NK-92 treated with Interleukin-12 subunit alpha and Interleukin-12 subunit beta, amount 100 ng/mL, for 24 hours (cell line): ENCODE data around the gene OGA.
A peak's percentile ranks its signal among the peaks of the same experiment; 100 is the strongest.

Source experiments
- DNase-seq: peaks from one replicate; lab custom pipeline; 2025; lab: John Stamatoyannopoulos, UW

OGA gene

GRCh38 chr10:101835362-101835761, 17.1 kb upstream of the OGA start:
- no peak for DNase-seq

DNA sequence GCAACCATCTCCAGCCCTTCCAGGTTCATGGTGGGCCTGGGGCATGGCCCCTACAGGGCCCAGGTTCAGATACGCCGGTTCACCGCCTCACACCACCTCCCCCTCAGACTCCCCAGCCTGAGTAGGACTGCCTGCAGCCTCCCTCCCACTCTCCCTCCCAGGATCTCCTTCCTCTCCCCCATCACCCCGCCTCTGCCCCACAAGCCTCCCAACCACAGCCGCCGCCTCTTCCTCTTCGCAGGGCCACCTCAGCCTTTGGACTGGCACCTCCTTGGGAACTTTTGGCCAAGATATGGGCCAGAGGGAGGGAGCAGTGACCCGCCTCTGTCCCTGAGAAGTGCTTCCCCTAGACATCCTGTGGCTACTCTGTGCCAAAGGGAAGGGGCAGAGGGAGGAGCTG, 16.1 kb upstream of the OGA start:
- no peak for DNase-seq

- DNase-seq = no peak
Measured at GRCh38 chr10:101833466-101833865, 15.2 kb upstream of the OGA start.

GRCh38 chr10:101832325-101832771, 14.1 kb upstream of the OGA start:
- no peak for DNase-seq

GRCh38 chr10:101831169-101831811, 13.0 kb upstream of the OGA start:
- DNase-seq = no peak

DNA sequence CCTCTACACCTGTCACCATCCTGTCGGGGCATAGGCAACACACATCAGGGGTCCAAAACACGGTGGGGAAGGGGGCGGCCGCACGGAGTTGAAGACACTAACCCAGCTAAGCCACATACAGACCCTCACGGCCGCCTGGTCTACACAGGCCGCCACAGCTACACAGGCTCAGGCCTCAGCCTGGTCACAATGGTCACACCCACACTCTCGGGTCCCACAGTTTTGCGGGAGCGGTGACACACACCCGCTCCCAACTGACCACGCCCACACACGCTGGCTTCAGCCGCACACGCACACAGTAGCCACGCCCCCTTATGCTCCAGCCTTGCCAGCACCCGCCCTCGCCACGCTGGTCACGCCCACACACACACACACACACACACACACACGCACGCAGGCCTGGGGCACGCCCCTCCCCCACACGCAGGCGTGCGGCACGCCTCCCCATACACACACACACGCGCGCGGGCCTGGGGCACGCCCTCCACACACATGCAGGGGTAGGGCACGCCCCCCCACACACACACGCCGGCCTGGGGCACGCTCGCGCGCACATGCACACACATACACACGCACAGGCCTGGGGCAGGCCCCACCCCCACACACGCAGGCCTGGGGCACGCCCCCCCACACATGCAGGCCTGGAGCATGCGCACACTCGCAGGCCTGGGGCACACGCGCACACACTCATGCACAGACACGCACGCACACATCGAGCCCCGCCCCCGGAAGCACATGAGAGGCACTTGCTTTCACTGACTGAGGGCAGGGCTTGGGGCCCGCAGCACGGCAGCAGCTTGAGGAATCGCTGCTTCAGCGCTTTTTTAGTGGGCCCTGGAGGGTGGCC, 12.3 kb upstream of the OGA start:
- no peak for DNase-seq

GRCh38 chr10:101829561-101830315, 11.5 kb upstream of the OGA start:
- DNase-seq = no peak

DNA sequence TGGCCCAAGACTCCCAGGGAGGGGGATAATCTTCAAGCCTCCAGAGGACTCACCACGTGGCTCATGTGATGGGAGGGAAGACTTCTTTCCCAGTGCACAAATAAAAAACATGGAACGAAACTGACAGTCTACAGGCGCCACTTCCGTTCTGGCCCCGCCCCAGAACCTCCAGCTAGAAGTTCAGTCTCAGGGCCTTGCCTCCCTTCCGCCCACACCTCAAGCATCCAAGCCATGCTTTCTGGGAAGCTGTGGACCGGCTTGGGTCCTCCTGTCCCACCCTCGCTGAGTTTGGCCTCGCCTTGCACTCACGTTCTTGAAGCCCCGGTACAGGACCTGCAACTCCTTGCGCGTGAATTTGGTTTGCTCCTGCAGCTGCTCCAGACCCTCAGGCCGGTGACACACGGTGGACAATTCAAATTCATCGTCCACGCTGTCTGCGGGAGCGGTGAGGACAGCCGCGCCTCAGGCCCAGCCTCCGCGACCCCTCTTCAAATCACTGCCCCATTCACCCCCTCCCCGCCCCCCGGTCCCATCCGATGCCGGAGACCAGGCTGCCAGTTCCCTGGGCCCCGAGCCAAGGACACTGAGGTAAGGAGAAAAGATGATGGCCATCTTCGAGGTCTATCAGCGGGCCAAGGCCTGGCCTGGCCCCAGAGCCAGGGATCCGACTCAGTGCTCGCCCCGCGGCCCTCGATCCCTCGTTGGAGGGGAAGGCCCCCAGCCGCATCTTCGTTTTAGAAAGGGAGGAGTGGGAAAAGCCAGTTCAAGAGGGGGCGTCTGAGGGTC, 10.7 kb upstream of the OGA start:
- no peak for DNase-seq

GRCh38 chr10:101827919-101828600, 9.8 kb upstream of the OGA start:
- no peak for DNase-seq

GRCh38 chr10:101826852-101827434, 8.7 kb upstream of the OGA start:
- no peak for DNase-seq

DNA sequence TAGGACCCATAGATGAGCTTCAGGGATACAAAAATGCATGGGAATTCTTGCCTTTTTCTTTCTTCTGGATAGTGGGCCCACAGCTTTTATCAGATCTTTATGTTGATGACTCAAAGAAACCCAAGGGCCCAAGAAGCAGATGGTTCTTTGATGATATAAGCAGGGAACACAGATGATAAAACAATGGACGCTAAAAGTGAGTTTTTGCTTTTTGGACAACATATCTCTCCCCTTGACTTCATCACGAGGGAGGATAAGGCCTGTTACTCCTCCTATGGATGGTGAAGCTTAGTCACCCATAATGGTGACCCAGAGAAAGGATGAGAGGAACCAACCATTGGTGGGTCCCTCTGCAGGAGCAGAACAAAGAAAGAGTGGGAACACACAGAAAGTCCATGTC, 6.5 kb upstream of the OGA start:
- DNase-seq = no peak

- DNase-seq = peak; percentile 40
Measured at GRCh38 chr10:101818872-101819633, 809 bp upstream of the OGA start.

DNA sequence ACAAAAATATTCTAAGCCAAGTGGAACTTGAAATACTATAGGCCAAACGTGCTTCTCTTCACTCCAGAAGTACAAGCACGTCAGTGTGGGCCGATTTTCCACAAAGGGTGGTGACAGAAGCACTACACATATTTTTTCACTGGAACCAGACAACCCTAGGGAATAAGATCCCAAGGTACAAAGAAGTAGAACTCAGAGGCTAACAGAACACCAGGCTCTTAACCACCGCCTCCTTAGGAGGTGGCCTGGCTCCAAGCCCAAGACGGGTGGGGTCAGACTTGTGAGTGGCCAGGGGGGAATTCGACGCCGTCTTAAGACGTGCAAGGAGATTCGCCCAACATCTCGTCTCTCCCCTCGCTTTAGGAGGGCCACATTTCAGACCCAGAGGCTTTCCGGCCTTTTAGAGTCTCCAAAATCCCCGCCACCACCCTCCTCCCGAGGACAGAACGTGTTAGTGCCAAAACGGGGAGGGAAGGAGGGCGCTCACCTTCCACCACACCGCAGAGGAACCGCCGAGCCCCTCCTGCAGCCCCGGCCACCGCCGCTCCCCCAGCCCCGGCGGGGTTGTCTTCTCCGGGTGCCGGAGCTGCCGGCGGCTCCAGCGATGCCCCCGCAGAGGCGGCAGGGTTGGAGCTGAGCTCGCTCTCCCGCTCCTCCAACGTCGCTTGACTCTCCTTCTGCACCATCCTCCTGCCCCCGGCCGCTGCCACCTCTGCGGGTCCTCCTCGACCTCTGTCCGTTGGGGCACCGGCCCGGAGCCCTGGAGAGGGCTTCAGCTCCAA, 716 bp downstream of the OGA start:
- peak; percentile 38 for DNase-seq

GRCh38 chr10:101816913-101817336, 1.3 kb downstream of the OGA start:
- no peak for DNase-seq

DNA sequence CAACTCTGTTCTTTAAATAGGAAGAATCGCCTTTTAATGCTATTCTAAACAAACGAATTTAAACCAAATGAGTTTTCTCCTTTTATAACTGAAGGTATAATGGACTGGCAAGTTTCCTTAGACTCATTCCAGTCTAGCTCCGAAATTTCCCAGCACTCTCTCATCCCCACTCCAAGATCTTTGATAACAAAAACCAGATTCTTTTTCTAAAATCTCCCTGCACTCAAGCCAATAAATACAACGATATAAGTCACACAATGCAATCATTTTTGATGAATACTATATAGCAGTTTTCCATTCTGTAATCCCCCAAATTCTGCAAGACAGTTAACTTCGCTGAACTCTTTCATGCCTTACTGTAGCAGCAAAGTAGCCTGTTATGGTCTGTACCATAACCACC, 1.9 kb downstream of the OGA start:
- DNase-seq = no peak

- no peak for DNase-seq
Measured at GRCh38 chr10:101814466-101815071, 3.7 kb downstream of the OGA start.

DNA sequence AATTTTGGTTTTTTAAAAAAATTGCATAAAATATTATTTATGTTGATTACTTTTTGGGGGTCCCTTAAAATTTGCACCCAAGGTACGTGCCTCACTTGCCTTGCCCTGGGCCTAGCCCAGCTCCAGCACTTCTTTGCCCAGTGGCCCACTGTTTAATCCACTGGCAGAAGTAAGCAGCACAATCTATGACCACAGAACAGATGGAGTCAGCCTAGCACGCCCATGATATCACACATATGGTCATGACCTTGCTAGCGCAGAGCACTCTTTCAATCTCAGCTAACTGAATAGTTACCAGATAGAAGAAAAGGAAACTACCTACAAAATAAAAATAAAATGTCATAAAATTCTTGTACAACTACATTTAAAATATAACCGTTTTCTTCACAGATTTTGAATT, 5.6 kb downstream of the OGA start:
- DNase-seq = no peak

DNA sequence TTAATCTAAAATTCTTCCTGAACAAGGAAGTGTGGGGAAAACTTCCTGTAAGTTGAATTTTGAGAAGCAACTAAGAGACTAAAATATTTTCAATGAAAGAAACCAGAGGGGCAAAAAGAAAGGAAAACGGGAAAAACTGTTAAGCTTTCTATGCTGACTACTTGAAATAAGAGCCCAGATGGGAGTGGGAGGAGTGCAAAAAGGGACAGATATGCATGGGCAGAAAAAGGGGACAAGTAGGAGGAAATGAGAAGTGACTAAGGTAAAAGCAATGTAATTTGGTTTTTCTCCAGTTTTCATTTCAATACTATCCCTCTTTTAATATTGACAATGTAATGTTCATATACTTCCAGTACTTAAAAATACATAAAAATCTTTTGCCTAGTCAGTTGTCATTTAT, 11.1 kb downstream of the OGA start:
- DNase-seq = no peak

GRCh38 chr10:101803511-101803910, 14.7 kb downstream of the OGA start:
- DNase-seq = no peak
